ENCODE data around the gene KLHDC7B. TPM values are rescaled to one million over a fixed set of nuclear protein-coding genes. Genes with fewer than 3 reads are reported as not detected.

Gene KLHDC7B
- total RNA-seq, 2 experiments from 2014 or later, result 5.8 to 6.8 TPM

GRCh38 chr22:50551160-50551752 is 5.6 kb downstream of the KLHDC7B start:
- no peak overlapping the region for H3K27ac Mint-ChIP-seq
- ATAC-seq (no peak), DNase-seq (no peak)
- no peak overlapping the region for H3K4me3 Mint-ChIP-seq
- CTCF ChIA-PET, result interaction anchor here (2.9 to 3.0 kb wide), 2 partner anchors 12 to 26 kb away, joined by 15 to 17 read pairs; partner anchors contain the start of genes SCO2 and SYCE3
- POLR2A ChIA-PET, result interaction anchor here (0.9 to 5.7 kb wide), 7 partner anchors 9 to 77 kb away, joined by 3 to 43 read pairs (median 4); partner anchors contain the start of genes ARSA, CHKB, SCO2 and SYCE3
- H3K4me1 Mint-ChIP-seq (ENCODE audit: low read depth), result peaks cover 17% of the 10 kb centered on the region
- H3K9me3 Mint-ChIP-seq, result no peaks in the 10 kb centered on the region
- no peaks in the 10 kb centered on the region for H3K27me3 Mint-ChIP-seq
- H3K36me3 Mint-ChIP-seq (ENCODE audit: low read depth), result no peaks in the 10 kb centered on the region
- TF ChIP-seq, protein P1, sequence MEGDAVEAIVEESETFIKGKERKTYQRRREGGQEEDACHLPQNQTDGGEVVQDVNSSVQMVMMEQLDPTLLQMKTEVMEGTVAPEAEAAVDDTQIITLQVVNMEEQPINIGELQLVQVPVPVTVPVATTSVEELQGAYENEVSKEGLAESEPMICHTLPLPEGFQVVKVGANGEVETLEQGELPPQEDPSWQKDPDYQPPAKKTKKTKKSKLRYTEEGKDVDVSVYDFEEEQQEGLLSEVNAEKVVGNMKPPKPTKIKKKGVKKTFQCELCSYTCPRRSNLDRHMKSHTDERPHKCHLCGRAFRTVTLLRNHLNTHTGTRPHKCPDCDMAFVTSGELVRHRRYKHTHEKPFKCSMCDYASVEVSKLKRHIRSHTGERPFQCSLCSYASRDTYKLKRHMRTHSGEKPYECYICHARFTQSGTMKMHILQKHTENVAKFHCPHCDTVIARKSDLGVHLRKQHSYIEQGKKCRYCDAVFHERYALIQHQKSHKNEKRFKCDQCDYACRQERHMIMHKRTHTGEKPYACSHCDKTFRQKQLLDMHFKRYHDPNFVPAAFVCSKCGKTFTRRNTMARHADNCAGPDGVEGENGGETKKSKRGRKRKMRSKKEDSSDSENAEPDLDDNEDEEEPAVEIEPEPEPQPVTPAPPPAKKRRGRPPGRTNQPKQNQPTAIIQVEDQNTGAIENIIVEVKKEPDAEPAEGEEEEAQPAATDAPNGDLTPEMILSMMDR (IDR thresholded peaks at IDR 0.05), result no peak
- intact Hi-C loops (cut with micrococcal nuclease), result no loop called here

DNA sequence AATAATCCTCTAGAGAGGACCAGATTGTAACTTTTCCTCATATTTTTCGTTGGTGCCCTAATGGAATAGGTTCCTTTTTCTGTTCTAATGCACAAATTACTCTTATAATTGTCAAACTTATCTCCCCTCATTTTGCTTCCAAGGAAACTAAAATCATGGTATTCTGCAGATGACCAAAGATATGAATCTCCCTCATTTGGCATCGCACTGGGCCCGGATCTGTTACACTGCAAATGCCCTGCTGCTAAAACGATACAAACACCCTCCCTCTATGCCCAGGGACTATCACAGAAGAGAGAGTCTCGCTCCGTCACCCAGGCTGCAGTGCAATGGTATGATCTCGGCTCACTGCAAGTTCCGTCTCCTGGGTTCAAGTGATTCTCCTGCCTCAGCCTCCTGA is 7.6 kb downstream of the KLHDC7B start:
- Mint-ChIP-seq H3K27me3 (no peaks in the 10 kb centered on the region), H3K4me1 (ENCODE audit: low read depth) (peaks cover 12% of the 10 kb centered on the region), H3K27ac (no peak overlapping the region), H3K4me3 (no peak overlapping the region), H3K9me3 (no peaks in the 10 kb centered on the region), H3K36me3 (ENCODE audit: low read depth) (no peaks in the 10 kb centered on the region)
- ChIA-PET POLR2A (interaction anchor here (1.3 kb wide), 1 partner anchor 18 kb away, joined by 4 read pairs; no protein-coding TSS in a partner anchor), CTCF (interaction anchor here (0.8 to 1.9 kb wide), 3 partner anchors 10 to 68 kb away, joined by 4 to 5 read pairs (median 4); partner anchors contain the start of genes SCO2 and SYCE3)
- DNase-seq (no peak), ATAC-seq (no peak)
- intact Hi-C loops (cut with micrococcal nuclease), result no loop called here
- TF ChIP-seq, protein P1 (IDR thresholded peaks at IDR 0.05), result no peak

DNA sequence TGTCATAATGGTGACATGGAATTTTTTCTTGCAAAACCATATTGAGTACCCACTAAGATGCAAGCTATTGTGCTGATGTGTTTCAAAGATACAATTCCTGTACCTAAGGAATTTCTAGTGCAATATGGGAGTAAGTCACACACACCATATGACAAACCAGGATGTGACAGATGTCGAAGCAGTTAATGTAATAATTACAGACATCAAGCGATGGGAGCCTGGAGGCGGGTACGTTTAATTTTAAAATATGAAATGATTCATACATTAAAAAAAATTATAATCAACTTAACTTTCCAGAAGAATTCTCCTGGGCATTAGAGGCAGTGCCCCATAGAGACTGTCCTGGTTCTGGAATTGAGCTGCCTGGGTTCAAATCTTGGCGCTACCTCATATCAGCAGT is 11.0 kb downstream of the KLHDC7B start:
- peaks cover 8% of the 10 kb centered on the region for H3K4me1 Mint-ChIP-seq (ENCODE audit: low read depth)
- ATAC-seq (no peak), DNase-seq (no peak)
- ChIA-PET CTCF (interaction anchor here (0.7 to 2.7 kb wide), 4 partner anchors 8 to 31 kb away, joined by 6 to 11 read pairs (median 6); partner anchors contain the start of gene SCO2), POLR2A (interaction anchor here (0.8 to 4.1 kb wide), 6 partner anchors 9 to 32 kb away, joined by 3 to 17 read pairs (median 4); partner anchors contain the start of genes KLHDC7B and SCO2)
- no peak overlapping the region for H3K27ac Mint-ChIP-seq
- H3K9me3 Mint-ChIP-seq, result no peaks in the 10 kb centered on the region
- no peaks in the 10 kb centered on the region for H3K27me3 Mint-ChIP-seq
- TF ChIP-seq, protein P1 (IDR thresholded peaks at IDR 0.05), result no peak
- intact Hi-C loops (cut with micrococcal nuclease), result no loop called here
- no peaks in the 10 kb centered on the region for H3K36me3 Mint-ChIP-seq (ENCODE audit: low read depth)
- H3K4me3 Mint-ChIP-seq, result no peak overlapping the region

GRCh38 chr22:50560034-50560433 is 14.3 kb downstream of the KLHDC7B start:
- H3K27me3 Mint-ChIP-seq, result no peaks in the 10 kb centered on the region
- H3K4me3 Mint-ChIP-seq, result no peak overlapping the region
- intact Hi-C loops (cut with micrococcal nuclease), result no loop called here
- no peak for DNase-seq
- H3K27ac Mint-ChIP-seq, result no peak overlapping the region
- no peaks in the 10 kb centered on the region for H3K9me3 Mint-ChIP-seq
- ATAC-seq, result no peak
- no peaks in the 10 kb centered on the region for H3K36me3 Mint-ChIP-seq (ENCODE audit: low read depth)
- POLR2A ChIA-PET, result interaction anchor here (0.9 to 1.0 kb wide), 3 partner anchors 9 to 36 kb away, joined by 3 to 4 read pairs (median 3); no protein-coding TSS in a partner anchor
- TF ChIP-seq, protein P1 (IDR thresholded peaks at IDR 0.05), result no peak
- H3K4me1 Mint-ChIP-seq (ENCODE audit: low read depth), result peaks cover 15% of the 10 kb centered on the region
- CTCF ChIA-PET, result interaction anchor here (0.8 to 2.2 kb wide), 4 partner anchors 10 to 34 kb away, joined by 3 to 9 read pairs (median 4); partner anchors contain the start of genes KLHDC7B and SCO2

Data from activated CD8-positive, alpha-beta T cell treated with anti-CD3 and anti-CD28 coated beads for 36 hours (primary cell).